GM19099 (cell line): ENCODE measurements around the gene MYMX.
A peak's percentile ranks its signal among the peaks of the same experiment; 100 is the strongest.

Source experiments
- POLR2A ChIP-seq: IDR thresholded peaks from 3 replicates; pipeline ENCODE4 v1.6.1; 2011; ENCODE audit warnings: low read depth; ENCODE audit not compliant: insufficient read length; ENCODE audit errors: extremely low read depth

Gene MYMX

GRCh38 chr6:44216677-44217331, at the start of gene MYMX:
TSS of gene MYMX (plus strand) at chr6:44216926. CDS start at chr6:44217472, 546 bp downstream.
- TF ChIP-seq POLR2A, result no peak

GRCh38 chr6:44167567-44167966, 49.2 kb upstream of the MYMX start:
- TF ChIP-seq POLR2A, result no peak

- TF ChIP-seq POLR2A, result no peak
Measured at GRCh38 chr6:44169154-44169553, 47.6 kb upstream of the MYMX start.

GRCh38 chr6:44169886-44170570, 46.7 kb upstream of the MYMX start:
- TF ChIP-seq POLR2A, result no peak

GRCh38 chr6:44171899-44172546, 44.7 kb upstream of the MYMX start:
- TF ChIP-seq POLR2A, result no peak

- TF ChIP-seq POLR2A, result no peak
Measured at GRCh38 chr6:44172731-44173500, 43.8 kb upstream of the MYMX start.

- TF ChIP-seq POLR2A, result no peak
Measured at GRCh38 chr6:44176130-44176761, 40.5 kb upstream of the MYMX start.

- peak; percentile 21 for TF ChIP-seq POLR2A
Measured at GRCh38 chr6:44176762-44177509, 39.8 kb upstream of the MYMX start.

- no peak for TF ChIP-seq POLR2A
Measured at GRCh38 chr6:44177691-44178423, 38.9 kb upstream of the MYMX start.

- TF ChIP-seq POLR2A, result no peak
Measured at GRCh38 chr6:44178424-44179071, 38.2 kb upstream of the MYMX start.

- no peak for TF ChIP-seq POLR2A
Measured at GRCh38 chr6:44179072-44179536, 37.6 kb upstream of the MYMX start.

- TF ChIP-seq POLR2A, result no peak
Measured at GRCh38 chr6:44179648-44180047, 37.1 kb upstream of the MYMX start.

- no peak for TF ChIP-seq POLR2A
Measured at GRCh38 chr6:44180406-44180805, 36.3 kb upstream of the MYMX start.
